HEK293T (cell line): ENCODE measurements around the gene PARP6.

Experiments
- BHLHE40 ChIP-seq: fragments of 450-650 bp; IDR thresholded peaks from 2 replicates; pipeline ENCODE4 v1.6.1; 2016; ENCODE audit warnings: mild to moderate bottlenecking, moderate library complexity, borderline replicate concordance
- CTBP1 ChIP-seq: fragments of 450-650 bp; IDR thresholded peaks from 2 replicates; pipeline ENCODE4 v1.6.1; 2016; ENCODE audit warnings: borderline replicate concordance
- FOXA1 ChIP-seq: fragments of 450-650 bp; IDR thresholded peaks from 2 replicates; pipeline ENCODE4 v1.6.1; 2016; ENCODE audit warnings: mild to moderate bottlenecking
- FOXM1 ChIP-seq: fragments of 450-650 bp; IDR thresholded peaks from 2 replicates; pipeline ENCODE4 v1.6.1; 2017; ENCODE audit warnings: mild to moderate bottlenecking, borderline replicate concordance
- L3MBTL2 ChIP-seq: fragments of 450-650 bp; conservative IDR thresholded peaks from 2 replicates; pipeline ENCODE4 v1.6.1; 2016; ENCODE audit warnings: mild to moderate bottlenecking
- LEF1 ChIP-seq: fragments of 450-650 bp; IDR thresholded peaks from 2 replicates; pipeline ENCODE4 v1.6.1; 2017; ENCODE audit warnings: mild to moderate bottlenecking, borderline replicate concordance
- NFRKB ChIP-seq: fragments of 450-650 bp; IDR thresholded peaks from 2 replicates; pipeline ENCODE4 v1.6.1; 2016; ENCODE audit warnings: mild to moderate bottlenecking, moderate library complexity
- SP1 ChIP-seq: fragments of 450-650 bp; IDR thresholded peaks from 2 replicates; pipeline ENCODE4 v1.6.1; 2017
- TARDBP ChIP-seq: fragments of 450-650 bp; IDR thresholded peaks from 2 replicates; pipeline ENCODE4 v1.6.1; 2016
- ZNF384 ChIP-seq: fragments of 450-650 bp; IDR thresholded peaks from 2 replicates; pipeline ENCODE4 v1.6.1; 2016

GRCh38 chr15:72302955-72303354 is 30.6 kb upstream of the PARP6 start:
- TF ChIP-seq FOXA1 (no peak), BHLHE40 (no peak), ZNF384 (no peak), FOXM1 (no peak), TARDBP (no peak), L3MBTL2 (no peak), CTBP1 (no peak), SP1 (no peak), LEF1 (no peak), NFRKB (no peak)
